GM12892 (cell line): ENCODE data around the gene NCOA5.

Experiments used
- POLR2A ChIP-seq: IDR thresholded peaks from 2 replicates; pipeline ENCODE4 v1.6.1; 2011; ENCODE audit warnings: low read depth, low read length, control low read depth
- POLR2AphosphoS5 ChIP-seq: IDR thresholded peaks from 2 replicates; pipeline ENCODE4 v1.6.1; 2011; ENCODE audit warnings: low read depth, low read length, control low read depth

DNA sequence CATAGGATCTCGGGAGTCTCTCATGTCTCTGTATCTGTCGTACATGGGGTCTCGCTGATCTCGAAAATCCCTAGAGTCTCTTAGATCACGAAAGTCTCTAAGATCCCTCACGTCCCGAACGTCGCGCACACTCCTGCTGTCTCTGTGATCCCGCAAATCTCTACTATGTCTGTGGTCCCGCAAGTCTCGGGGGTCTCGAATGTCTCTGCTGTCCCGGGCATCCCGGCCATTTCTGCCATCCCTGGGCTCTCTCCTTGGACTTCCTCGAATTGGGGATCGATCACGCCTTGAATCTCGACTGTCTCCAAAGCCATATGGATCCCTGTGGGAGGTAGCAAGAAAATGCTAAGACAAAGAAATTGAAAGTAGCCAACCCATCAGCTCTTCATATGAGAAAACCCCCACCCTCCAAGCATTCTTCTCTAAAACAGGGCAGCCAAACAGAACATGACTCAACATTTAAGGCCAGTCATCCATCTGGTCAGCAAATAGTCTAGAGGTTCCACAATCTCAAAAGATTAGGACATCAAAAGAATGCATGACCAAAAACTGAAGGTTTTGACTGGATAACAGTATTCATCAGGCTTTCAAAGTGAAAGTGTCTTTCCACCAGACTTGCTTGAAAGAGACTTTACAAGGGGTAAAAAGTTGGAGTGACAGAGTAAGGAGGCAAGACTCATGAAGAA is 19.4 kb downstream of the NCOA5 start:
- TF ChIP-seq POLR2A = no peak
- no peak for TF ChIP-seq POLR2AphosphoS5
